Left ventricle myocardium superior (tissue), 1 donor: ENCODE results near the gene DLK1. TPM values are rescaled to one million over a fixed set of nuclear protein-coding genes. Genes with fewer than 3 reads are reported as not detected.

Source experiments
- ATAC-seq: fragments of 200-7000 bp; cut with Tn5 transposase; one replicate; pipeline ENCODE4 v1.9.1; 2020; ENCODE audit warnings: mild to moderate bottlenecking, moderate library complexity
- DNase-seq: peaks from one replicate; pipeline ENCODE4 v3.0.0-alpha.2; 2020
- intact Hi-C: fragments of 100-400 bp; cut with micrococcal nuclease; formaldehyde crosslinking; loops from one replicate; pipeline ENCODE4 v1.11.0; 2022
- total RNA-seq: library from RNA; stranded (reverse); fragmentation: NEBNext Ultra II Directional; extraction: Animal tissue kit (Norgen Biotek cat#: 25700); gene quantifications from one replicate; pipeline ENCODE4 v1.2.1, GENCODE V29; 2021
- donor health status: DM: no; HTN: yes; CAD: no; lungs with severe emphysema.

Gene DLK1
- total RNA-seq, 1 donor from 2014 or later = 22.7 TPM

- DNase-seq (no peak), ATAC-seq (no peak)
- intact Hi-C loops = no loop called here
These were observed 3.3 kb downstream of the DLK1 start for GRCh38 chr14:100729982-100730381.

DNA sequence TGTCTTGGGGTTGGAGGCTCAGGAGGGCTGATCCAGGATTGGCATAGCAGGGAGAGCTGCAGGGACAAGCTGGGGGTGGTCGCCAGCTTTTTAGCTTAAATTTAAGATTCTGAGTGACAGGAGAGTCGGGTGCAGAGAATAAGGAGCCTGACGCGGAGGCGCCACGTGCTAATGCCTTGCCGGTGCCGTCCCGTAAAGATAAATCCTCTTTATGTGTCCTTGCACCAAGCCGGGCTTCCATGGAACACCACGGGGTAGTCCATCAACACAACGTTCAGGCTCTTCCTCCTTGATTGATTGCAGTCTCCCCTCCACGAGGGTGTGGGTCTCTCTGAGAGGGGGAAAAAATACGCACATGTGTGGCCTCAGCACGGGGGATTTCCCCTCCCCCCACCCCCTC, 3.9 kb downstream of the DLK1 start:
- ATAC-seq (no peak), DNase-seq (no peak)
- intact Hi-C loops = no loop called here

GRCh38 chr14:100731011-100731670, 4.4 kb downstream of the DLK1 start:
- ATAC-seq = no peak
- intact Hi-C loops = no loop called here
- no peak for DNase-seq

DNA sequence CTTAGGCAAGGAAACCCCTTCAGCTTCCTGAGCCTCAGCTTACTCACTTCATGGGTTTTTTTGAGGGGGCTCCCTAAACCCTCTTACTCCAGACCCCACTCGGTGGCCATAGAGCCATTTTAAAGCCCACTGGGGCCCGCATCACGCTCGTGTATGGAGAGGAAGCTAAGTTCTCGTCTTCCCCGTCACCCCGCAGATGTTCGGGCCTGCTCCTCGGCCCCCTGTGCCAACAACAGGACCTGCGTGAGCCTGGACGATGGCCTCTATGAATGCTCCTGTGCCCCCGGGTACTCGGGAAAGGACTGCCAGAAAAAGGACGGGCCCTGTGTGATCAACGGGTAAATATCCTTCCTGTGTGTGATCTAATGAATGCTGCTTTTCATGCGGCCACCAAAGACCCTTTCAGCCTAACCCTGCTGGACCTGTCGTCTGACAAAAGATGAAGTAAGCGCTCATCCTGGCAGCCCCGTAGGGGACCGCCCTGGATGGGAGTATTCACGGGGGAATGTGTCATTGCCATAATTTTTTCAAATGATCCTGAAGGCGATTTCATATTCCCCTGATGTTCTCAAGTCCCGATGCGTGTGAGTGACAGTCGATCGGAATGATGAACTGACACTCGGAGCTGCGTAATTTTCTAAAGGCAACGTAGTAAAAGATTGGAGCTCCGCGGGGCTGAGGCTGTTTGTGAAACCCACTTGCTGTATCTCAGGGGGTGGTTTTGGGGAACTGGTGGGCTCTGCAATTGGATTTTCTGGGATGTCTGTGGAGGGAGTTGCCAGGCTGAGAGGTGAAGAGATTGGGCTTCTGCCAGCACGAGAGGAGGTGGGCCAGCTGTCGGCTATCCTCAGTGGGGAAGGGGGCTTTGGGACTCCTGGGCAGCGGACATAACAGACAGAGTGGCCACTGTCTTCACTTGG, 5.4 kb downstream of the DLK1 start:
- intact Hi-C loops = no loop called here
- DNase-seq (no peak), ATAC-seq (no peak)

DNA sequence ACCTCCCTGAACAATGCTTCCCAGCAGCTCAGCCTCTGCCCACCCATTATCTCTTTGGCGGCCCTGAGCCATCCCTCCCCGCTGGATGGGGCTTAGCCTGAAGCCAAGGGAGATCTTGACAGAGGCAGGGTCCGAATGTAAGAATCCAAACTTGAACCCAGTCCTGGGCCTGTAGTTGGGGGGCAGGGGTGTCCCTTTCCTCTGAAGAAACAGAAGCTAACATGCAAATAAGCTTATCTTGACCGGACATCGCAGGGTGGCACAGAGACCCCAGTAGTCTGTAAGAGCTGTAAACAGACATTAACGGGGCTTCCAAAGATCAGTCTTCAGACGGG, 6.0 kb downstream of the DLK1 start:
- intact Hi-C loops = no loop called here
- DNase-seq = no peak
- ATAC-seq = no peak

- DNase-seq = no peak
- intact Hi-C loops = no loop called here
- no peak for ATAC-seq
These were observed 6.6 kb downstream of the DLK1 start for GRCh38 chr14:100733152-100733850.

DNA sequence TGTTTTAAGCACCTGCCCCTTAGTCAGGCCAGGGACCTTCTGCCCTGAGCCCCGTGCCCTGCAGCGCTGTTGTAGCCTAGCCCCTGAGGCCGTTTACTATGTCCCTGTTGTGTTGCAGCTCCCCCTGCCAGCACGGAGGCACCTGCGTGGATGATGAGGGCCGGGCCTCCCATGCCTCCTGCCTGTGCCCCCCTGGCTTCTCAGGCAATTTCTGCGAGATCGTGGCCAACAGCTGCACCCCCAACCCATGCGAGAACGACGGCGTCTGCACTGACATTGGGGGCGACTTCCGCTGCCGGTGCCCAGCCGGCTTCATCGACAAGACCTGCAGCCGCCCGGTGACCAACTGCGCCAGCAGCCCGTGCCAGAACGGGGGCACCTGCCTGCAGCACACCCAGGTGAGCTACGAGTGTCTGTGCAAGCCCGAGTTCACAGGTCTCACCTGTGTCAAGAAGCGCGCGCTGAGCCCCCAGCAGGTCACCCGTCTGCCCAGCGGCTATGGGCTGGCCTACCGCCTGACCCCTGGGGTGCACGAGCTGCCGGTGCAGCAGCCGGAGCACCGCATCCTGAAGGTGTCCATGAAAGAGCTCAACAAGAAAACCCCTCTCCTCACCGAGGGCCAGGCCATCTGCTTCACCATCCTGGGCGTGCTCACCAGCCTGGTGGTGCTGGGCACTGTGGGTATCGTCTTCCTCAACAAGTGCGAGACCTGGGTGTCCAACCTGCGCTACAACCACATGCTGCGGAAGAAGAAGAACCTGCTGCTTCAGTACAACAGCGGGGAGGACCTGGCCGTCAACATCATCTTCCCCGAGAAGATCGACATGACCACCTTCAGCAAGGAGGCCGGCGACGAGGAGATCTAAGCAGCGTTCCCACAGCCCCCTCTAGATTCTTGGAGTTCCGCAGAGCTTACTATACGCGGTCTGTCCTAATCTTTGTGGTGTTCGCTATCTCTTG, 7.6 kb downstream of the DLK1 start:
- no peak for ATAC-seq
- no peak for DNase-seq
- intact Hi-C loops = no loop called here

- intact Hi-C loops = no loop called here
- DNase-seq (no peak), ATAC-seq (no peak)
These were observed 8.6 kb downstream of the DLK1 start for GRCh38 chr14:100735271-100735670.

GRCh38 chr14:100736269-100737180, 9.8 kb downstream of the DLK1 start:
- intact Hi-C loops = no loop called here
- DNase-seq = no peak
- no peak for ATAC-seq

DNA sequence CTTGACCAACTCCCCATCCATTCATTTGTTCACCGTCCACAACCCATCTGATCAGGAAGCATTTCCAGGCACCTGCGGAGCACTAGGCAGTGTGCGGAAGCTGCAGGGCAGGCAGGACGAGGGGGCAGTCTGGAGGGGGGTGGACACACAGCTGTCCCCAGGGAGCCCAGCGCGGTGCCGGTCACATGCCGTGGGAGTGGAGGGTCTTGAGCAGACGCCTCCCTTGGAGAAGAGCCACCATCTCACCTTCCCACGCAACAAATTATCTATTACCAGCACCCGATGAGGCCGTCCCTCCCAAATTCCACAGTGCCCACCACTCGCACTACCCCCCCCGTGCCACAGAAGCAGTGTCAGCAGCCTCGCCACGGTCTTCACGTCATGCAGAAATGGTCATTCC, 10.8 kb downstream of the DLK1 start:
- intact Hi-C loops = no loop called here

DNA sequence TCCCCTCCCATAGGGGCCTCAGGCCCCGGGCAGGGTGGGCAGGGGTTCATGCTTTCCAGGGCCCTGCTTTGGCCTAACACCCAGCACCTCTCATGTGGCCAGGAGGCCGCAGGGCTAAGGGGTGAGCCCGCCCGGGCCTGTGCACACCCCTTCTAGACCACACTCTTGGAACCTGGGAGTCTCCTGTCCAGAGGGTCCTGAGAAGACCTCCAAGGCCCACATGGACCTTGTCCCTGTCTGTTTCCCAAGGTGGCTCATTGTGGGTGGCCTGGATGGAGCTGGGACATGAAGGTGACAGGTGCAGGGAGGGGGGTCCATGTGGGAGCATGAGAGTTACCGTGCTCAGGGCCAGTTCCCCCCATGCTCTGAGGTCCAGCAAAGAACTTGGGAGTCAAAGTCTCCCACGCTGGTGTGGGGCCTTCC, 11.6 kb downstream of the DLK1 start:
- ATAC-seq (no peak), DNase-seq (no peak)
- intact Hi-C loops = no loop called here

More for the DNA sequence above, 10.8 kb downstream of the DLK1 start:
- no peak for ATAC-seq
- no peak for DNase-seq

GRCh38 chr14:100738704-100739131, 12.0 kb downstream of the DLK1 start:
- ATAC-seq (no peak), DNase-seq (no peak)
- intact Hi-C loops = no loop called here

- intact Hi-C loops = no loop called here
- no peak for DNase-seq
- ATAC-seq = no peak
These were observed 12.6 kb downstream of the DLK1 start for GRCh38 chr14:100739306-100739705.

GRCh38 chr14:100740196-100740825, 13.6 kb downstream of the DLK1 start:
- intact Hi-C loops = no loop called here
- DNase-seq (no peak), ATAC-seq (no peak)

DNA sequence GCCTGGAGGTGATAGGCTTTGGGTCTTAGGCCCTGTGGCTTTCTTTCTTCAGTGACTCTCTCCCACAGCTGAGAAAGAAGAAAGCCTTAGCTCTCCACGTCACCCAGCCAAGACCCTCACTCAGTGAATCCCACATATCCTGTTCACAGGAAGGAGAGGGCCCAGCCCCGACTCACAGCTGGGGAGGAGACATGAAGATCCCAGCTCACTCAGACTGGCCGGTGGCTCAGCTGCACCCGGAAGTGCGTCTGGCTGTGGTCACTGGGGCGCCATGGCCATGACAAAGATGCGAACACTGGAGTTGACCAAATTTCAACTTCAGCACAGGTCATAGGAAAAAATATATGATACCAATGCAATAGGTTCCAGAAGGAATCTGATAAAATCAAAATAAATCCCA, 14.2 kb downstream of the DLK1 start:
- DNase-seq (no peak), ATAC-seq (no peak)
- intact Hi-C loops = no loop called here

DNA sequence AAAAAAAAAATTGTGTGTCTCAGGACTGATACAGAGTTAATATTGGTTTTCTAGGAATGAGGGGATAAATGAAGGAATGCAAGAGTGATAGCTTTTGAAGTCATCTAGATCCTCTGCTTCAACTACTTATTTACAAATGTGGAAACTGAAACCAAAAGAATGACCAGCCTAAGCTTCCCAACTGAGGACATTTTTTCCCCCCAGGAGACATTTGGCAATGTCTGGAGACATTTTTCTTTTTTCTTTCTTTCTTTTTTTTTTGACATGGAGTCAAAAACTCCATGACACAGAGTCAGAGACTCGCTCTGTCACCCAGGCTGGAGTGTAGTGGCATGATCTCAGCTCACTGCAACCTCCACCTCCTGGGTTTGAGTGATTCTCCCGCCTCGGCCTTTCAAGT, 15.3 kb downstream of the DLK1 start:
- intact Hi-C loops = no loop called here
- ATAC-seq (no peak), DNase-seq (no peak)

DNA sequence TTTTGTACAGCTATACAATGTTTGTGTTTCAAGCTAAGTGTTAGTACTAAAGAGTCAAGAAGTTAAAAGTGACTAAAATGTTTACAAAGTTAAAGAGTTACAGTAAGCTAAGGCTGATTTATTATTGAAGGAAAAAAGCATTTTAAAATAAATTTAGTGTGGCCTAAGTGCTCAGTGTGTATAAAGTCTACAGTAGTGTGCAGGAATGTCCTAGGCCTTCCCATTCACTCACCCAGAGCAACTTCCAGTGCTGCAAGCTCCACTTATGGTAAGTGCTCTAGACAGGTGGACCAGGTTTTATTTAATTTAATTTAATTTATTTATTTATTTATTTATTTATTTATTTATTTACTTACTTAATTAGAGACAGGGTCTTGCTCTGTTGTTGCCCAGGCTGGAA, 19.6 kb downstream of the DLK1 start:
- DNase-seq (no peak), ATAC-seq (no peak)
- intact Hi-C loops = no loop called here
